Thoracic aorta (tissue), 2 donors: ENCODE measurements around the gene CCDC148. TPM values are rescaled to one million over a fixed set of nuclear protein-coding genes. Genes with fewer than 3 reads are reported as not detected.
A peak's percentile ranks its signal among the peaks of the same experiment; 100 is the strongest.
"Not testable (repeated sequence)": the region's sequence is repeated elsewhere in the genome, so short reads cannot be mapped to it uniquely, and the experiment has no call there.

Experiments used
- ATAC-seq: fragments of 150-250 bp; one replicate; pipeline ENCODE4 v1.8.0; 2017; ENCODE audit warnings: low read depth; ENCODE audit not compliant: insufficient number of reproducible peaks, low FRiP score
- DNase-seq: peaks from one replicate; pipeline ENCODE4 v3.0.0-alpha.2; 2020; ENCODE audit warnings: low spot score
- H3K27ac ChIP-seq, 2 donors: fragments of 200-600 bp; sonication (generic); 1 replicate in 1 of 2; 2 replicates in 1 of 2; pipeline ENCODE4 v1.5.1; 2016; ENCODE audit warnings: mild to moderate bottlenecking in 2 of 2, moderate library complexity in 2 of 2
- H3K27me3 ChIP-seq: fragments of 200-600 bp; sonication (generic); replicated peaks from 2 replicates; pipeline ENCODE4 v1.6.0; 2016; ENCODE audit warnings: mild to moderate bottlenecking; ENCODE audit not compliant: insufficient read depth
- H3K36me3 ChIP-seq: fragments of 200-600 bp; sonication (generic); one replicate; pipeline ENCODE4 v1.5.1; 2016
- H3K4me1 ChIP-seq, 2 donors: fragments of 200-600 bp; sonication (generic); 1 replicate in 1 of 2; 2 replicates in 1 of 2; pipeline versions ENCODE4 v1.5.1 to v1.6.0; 2016; ENCODE audit warnings: low read depth in 2 of 2, mild to moderate bottlenecking in 1 of 2; ENCODE audit not compliant: control insufficient read depth in 1 of 2
- H3K4me3 ChIP-seq: fragments of 200-600 bp; sonication (generic); 2 replicates; pipeline ENCODE4 v1.5.1; 2016; ENCODE audit warnings: mild to moderate bottlenecking
- H3K9me3 ChIP-seq: fragments of 200-600 bp; sonication (generic); 2 replicates; pipeline ENCODE4 v1.5.1; 2016
- CTCF ChIP-seq: fragments of 200-600 bp; sonication (generic); IDR thresholded peaks from one replicate; pipeline ENCODE4 v1.5.1; 2019; ENCODE audit warnings: antibody characterized with exemption
- total RNA-seq, 2 donors: library from RNA; depleted of rRNA; stranded (reverse); fragments of >200 nt; gene quantifications; one replicate each; pipeline versions ENCODE4 v1.1.0 to v1.2.3, GENCODE V29; 2016

Gene CCDC148
- total RNA-seq, 2 donors from 2014 or later = 0.71 TPM; not detected in 1

DNA sequence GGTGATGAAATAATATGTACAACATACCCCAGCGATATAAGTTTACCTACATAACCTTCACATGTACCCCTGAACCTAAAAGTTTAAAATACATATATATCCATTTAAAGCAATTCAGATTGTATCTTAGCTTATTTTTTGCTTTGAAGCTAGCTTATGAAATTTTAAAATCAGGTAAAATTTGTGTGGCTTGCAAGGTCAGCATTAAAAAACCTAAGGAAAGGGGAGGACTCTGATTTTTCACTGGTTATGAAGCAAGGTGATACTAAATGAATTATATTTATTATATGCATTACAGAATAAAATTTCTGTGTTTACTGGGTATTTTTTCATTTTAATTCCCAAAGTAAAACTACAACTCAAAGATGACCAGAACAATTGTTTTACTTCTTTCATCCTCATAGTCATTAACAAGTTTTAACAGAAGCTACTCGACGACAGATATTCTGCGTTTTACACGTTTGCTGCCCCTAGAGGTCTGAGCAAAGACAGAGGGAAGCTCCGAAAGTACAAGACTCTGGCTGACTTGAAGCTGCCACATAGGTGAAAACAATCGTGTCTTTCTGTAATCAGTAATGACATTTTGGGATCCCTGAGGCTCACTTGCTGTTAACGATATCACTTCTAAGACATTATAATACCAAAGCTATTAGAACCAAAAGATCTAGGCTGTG, 17.3 kb upstream of the CCDC148 start:
- Histone ChIP-seq H3K4me1 (peaks cover 5 to 19% of the 10 kb centered on the region in 2 donors), H3K4me3 (no peak overlapping the region), H3K36me3 (no peaks in the 10 kb centered on the region), H3K27ac (no peak overlapping the region), H3K27me3 (no peaks in the 10 kb centered on the region), H3K9me3 (no peaks in the 10 kb centered on the region)
- DNase-seq (no peak), ATAC-seq (no peak)
- no peak for TF ChIP-seq CTCF

GRCh38 chr2:158473300-158473699, 16.7 kb upstream of the CCDC148 start:
- not testable (repeated sequence) for H3K27me3 ChIP-seq, H3K27ac ChIP-seq, H3K36me3 ChIP-seq, DNase-seq, H3K9me3 ChIP-seq, ATAC-seq, H3K4me3 ChIP-seq
- H3K4me1 ChIP-seq = peaks cover 5 to 14% of the 10 kb centered on the region in 2 donors

GRCh38 chr2:158472829-158473228, 16.3 kb upstream of the CCDC148 start:
- not testable (repeated sequence) for H3K4me1 ChIP-seq, ATAC-seq, H3K9me3 ChIP-seq, H3K27ac ChIP-seq, H3K4me3 ChIP-seq, H3K27me3 ChIP-seq, DNase-seq, H3K36me3 ChIP-seq

DNA sequence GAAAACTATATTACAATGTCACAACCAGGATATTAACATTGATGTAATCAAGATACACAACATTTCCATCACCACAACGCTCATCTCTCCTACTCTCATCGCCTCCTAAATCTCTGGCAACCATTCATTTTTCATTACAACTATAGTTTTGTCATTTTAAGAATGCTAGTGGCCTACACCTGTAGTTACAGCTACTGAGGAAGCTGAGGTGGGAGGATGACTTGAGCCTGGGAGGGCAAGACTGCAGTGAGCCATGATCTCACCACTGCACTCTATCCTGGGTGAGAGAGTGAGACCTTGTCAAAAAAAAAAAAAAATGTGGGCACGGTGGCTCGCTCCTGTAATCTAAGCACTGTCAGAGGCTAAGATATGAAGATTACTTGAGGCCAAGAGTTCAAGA, 10.7 kb upstream of the CCDC148 start:
- no peak for TF ChIP-seq CTCF
- Histone ChIP-seq H3K9me3 (no peaks in the 10 kb centered on the region), H3K27ac (no peak overlapping the region), H3K4me3 (no peak overlapping the region), H3K36me3 (no peaks in the 10 kb centered on the region), H3K27me3 (no peaks in the 10 kb centered on the region), H3K4me1 (no peaks in the 10 kb centered on the region)
- ATAC-seq (no peak), DNase-seq (no peak)

- Histone ChIP-seq H3K9me3 (no peaks in the 10 kb centered on the region), H3K4me1 (no peaks in the 10 kb centered on the region), H3K27ac (no peak overlapping the region), H3K27me3 (no peaks in the 10 kb centered on the region), H3K36me3 (no peaks in the 10 kb centered on the region), H3K4me3 (no peak overlapping the region)
- ATAC-seq = no peak
- no peak for DNase-seq
- peak; percentile 33 for TF ChIP-seq CTCF
Observed at GRCh38 chr2:158464426-158465281, 8.1 kb upstream of the CCDC148 start.

DNA sequence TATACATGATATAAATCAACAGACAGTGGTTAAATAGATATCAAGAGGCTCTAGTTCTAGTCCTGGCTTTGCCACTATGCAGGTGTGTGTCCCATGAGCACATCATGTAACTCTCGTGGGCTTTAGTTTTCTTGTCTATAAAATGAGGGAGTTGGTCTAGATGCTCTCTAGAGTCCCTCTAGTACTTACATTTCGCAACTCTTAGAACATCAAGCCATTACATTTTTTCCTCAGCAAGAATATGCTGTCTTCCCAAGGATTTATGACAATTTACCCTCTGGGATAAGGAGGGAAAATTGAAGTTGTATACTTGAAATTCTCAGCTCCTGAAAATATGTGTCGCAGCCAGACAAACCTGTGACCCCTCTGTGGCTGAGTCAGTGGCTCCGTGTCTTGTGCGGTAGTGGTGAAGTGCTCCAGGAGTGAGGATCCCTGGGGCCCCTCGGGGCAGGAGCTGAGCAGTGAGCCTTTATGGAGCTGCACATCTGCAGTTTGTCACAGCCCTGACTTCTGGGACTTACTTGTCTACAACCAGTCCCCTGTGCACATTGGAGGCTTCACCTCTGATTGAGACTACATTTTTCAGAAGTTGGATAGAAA, 7.0 kb upstream of the CCDC148 start:
- no peak overlapping the region for H3K4me3 ChIP-seq
- no peaks in the 10 kb centered on the region for H3K36me3 ChIP-seq
- TF ChIP-seq CTCF = no peak
- H3K27ac ChIP-seq = no peak overlapping the region
- no peaks in the 10 kb centered on the region for H3K27me3 ChIP-seq
- H3K4me1 ChIP-seq = peaks cover 0 to 9% of the 10 kb centered on the region in 2 donors
- no peak for DNase-seq
- no peak for ATAC-seq
- H3K9me3 ChIP-seq = no peaks in the 10 kb centered on the region
